ENCODE data around the gene CCDC9B. TPM values are rescaled to one million over a fixed set of nuclear protein-coding genes. Genes with fewer than 3 reads are reported as not detected.

CCDC9B gene
- total and polyA plus RNA-seq, 2 experiments from 2014 or later, result 8.2 to 14.6 TPM

DNA sequence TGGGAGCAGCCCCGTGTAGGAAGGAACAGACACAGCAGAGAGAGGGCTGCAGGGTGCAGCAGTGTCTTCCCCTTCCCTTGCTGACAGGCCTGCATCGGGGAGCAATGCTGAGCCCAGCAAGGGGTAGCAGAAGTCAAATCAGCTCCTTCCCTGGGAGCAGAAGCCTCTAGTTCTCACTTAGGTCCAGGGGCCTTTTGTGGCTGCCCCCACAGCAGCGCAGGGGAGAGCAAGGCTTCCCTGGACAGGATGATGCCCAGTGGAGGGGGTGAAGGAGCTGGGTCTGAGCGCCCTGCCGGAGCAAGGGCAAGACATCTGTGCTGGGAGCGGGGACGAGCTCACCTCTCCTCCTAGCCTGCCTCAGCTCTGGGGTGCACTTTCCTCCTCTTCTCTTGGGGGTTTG is 33.8 kb downstream of the CCDC9B start:
- H3K36me3 ChIP-seq, result no peaks in the 10 kb centered on the region
- TF ChIP-seq, protein P1, sequence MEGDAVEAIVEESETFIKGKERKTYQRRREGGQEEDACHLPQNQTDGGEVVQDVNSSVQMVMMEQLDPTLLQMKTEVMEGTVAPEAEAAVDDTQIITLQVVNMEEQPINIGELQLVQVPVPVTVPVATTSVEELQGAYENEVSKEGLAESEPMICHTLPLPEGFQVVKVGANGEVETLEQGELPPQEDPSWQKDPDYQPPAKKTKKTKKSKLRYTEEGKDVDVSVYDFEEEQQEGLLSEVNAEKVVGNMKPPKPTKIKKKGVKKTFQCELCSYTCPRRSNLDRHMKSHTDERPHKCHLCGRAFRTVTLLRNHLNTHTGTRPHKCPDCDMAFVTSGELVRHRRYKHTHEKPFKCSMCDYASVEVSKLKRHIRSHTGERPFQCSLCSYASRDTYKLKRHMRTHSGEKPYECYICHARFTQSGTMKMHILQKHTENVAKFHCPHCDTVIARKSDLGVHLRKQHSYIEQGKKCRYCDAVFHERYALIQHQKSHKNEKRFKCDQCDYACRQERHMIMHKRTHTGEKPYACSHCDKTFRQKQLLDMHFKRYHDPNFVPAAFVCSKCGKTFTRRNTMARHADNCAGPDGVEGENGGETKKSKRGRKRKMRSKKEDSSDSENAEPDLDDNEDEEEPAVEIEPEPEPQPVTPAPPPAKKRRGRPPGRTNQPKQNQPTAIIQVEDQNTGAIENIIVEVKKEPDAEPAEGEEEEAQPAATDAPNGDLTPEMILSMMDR (IDR thresholded peaks at IDR 0.05; ENCODE audit: low read depth, low read length), result no peak
- H3K27me3 ChIP-seq, result peaks cover 6% of the 10 kb centered on the region
- no peaks in the 10 kb centered on the region for H3K9me3 ChIP-seq (ENCODE audit: low read depth)
- H3K4me1 ChIP-seq (ENCODE audit: low read depth), result peaks cover 43% of the 10 kb centered on the region
- no peak for DNase-seq (ENCODE audit: low read depth in 1 of 2, low spot score in 1 of 2)
- no peak overlapping the region for H3K27ac ChIP-seq
- no peak overlapping the region for H3K4me3 ChIP-seq

DNA sequence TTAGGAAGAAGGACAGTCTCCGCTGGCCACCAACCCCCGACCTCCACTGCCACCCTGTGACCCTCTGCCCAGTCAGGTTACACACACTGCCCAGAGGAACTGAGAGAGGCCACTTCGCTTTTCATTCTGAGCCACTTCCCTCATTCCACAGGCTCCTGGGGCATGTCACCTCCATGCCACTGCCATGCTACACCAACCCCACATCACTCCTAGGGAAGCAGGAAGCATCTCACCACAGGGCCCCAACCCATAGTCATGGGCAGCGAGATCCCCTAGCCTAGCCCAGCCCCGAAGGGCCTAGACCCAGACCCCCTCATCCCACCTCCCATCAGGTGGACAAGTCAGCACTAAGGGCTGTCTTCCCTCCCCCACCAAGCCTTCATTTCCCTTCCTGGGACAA is 34.4 kb downstream of the CCDC9B start:
- H3K27me3 ChIP-seq, result peaks cover under 1% of the 10 kb centered on the region
- DNase-seq (ENCODE audit: low read depth in 1 of 2, low spot score in 1 of 2), result no peak
- H3K4me1 ChIP-seq (ENCODE audit: low read depth), result peaks cover 49% of the 10 kb centered on the region
- no peak overlapping the region for H3K27ac ChIP-seq
- H3K36me3 ChIP-seq, result no peaks in the 10 kb centered on the region
- TF ChIP-seq, protein P1 (IDR thresholded peaks at IDR 0.05; ENCODE audit: low read depth, low read length), result no peak
- H3K4me3 ChIP-seq, result no peak overlapping the region
- H3K9me3 ChIP-seq (ENCODE audit: low read depth), result no peaks in the 10 kb centered on the region

DNA sequence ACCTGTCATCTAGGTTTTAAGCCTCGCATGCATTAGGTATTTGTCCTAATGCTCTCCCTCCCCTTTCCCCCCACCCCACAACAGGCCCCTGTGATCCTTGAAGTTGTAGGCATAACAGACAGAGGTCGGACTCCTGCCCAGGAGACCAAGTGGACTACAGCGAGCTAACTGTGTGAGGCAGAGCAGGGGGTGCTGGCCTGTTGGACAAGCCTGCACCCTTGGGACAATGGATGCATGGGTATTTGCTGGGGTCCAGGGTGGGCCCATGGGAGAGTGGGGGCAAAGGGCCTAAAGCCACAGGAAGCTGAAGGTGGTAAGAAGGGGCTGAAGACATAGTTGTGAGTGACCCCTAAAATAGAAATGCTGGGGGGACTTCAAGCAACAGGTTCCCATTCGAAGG is 35.5 kb downstream of the CCDC9B start:
- no peaks in the 10 kb centered on the region for H3K36me3 ChIP-seq
- no peak overlapping the region for H3K27ac ChIP-seq
- DNase-seq (ENCODE audit: low read depth in 1 of 2, low spot score in 1 of 2), result no peak
- TF ChIP-seq, protein P1 (IDR thresholded peaks at IDR 0.05; ENCODE audit: low read depth, low read length), result no peak
- H3K4me3 ChIP-seq, result no peak overlapping the region
- H3K4me1 ChIP-seq (ENCODE audit: low read depth), result peaks cover 58% of the 10 kb centered on the region
- H3K9me3 ChIP-seq (ENCODE audit: low read depth), result no peaks in the 10 kb centered on the region
- no peaks in the 10 kb centered on the region for H3K27me3 ChIP-seq

DNA sequence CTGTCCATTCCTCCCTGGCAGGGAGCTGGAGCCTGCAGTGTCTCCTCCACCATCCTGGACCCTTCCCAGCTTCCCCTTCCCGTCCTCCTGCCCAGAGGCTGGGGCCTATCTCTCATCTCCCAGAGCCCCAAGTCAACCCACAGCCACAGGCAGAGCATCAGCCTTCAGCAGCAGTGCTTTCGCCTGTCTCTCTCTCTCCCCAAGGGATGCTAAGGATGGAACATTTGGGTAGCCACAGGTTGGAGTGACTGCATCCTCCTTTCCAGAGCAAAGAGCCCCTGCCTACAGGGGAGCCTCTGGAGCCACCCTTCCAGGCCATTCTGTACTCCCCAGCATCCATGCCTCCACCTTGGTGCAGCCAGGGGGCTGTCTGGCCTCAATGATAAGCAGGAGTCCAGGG is 37.2 kb downstream of the CCDC9B start:
- Histone ChIP-seq H3K9me3 (ENCODE audit: low read depth) (no peaks in the 10 kb centered on the region), H3K27ac (no peak overlapping the region), H3K4me3 (no peak overlapping the region), H3K4me1 (ENCODE audit: low read depth) (peaks cover 44% of the 10 kb centered on the region), H3K27me3 (no peaks in the 10 kb centered on the region), H3K36me3 (no peaks in the 10 kb centered on the region)
- DNase-seq (ENCODE audit: low read depth in 1 of 2, low spot score in 1 of 2), result no peak
- TF ChIP-seq, protein P1 (IDR thresholded peaks at IDR 0.05; ENCODE audit: low read depth, low read length), result no peak

DNA sequence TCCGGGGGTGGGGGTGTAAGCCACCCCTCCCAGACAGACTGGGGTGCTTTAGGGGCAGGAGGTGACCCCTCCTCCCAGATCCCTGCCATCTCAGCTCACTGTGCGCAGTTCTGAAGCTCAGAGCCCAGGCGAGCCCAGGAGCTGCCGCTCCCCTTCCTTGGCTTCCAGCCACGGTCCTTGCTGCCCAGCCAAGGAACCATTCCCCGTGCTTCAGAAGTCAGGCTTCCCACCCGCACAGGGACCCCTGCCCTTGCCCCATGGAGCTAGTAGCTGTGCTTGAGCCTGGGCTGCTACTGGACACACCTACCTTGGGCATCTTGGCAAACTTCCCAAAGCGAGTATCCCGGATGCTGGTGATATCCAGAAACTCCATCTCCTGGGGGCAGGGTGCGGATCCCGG is 37.8 kb downstream of the CCDC9B start:
- Histone ChIP-seq H3K27ac (peak overlapping the region; percentile 97), H3K27me3 (no peaks in the 10 kb centered on the region), H3K4me1 (ENCODE audit: low read depth) (peaks cover 45% of the 10 kb centered on the region), H3K9me3 (ENCODE audit: low read depth) (no peaks in the 10 kb centered on the region), H3K36me3 (no peaks in the 10 kb centered on the region), H3K4me3 (no peak overlapping the region)
- DNase-seq (ENCODE audit: low read depth in 1 of 2, low spot score in 1 of 2), result no peak
- TF ChIP-seq, protein P1 (IDR thresholded peaks at IDR 0.05; ENCODE audit: low read depth, low read length), result no peak

Data from cardiac muscle cell (in vitro differentiated cells and primary cell).